HG03095 (cell line): ENCODE data around the gene CIP2A.

Experiments
- ATAC-seq: cut with Tn5 transposase; IDR thresholded peaks from one replicate; pipeline ENCODE4 v1.9.1; 2021; ENCODE audit warnings: moderate library complexity; ENCODE audit not compliant: unreplicated experiment

CIP2A gene

DNA sequence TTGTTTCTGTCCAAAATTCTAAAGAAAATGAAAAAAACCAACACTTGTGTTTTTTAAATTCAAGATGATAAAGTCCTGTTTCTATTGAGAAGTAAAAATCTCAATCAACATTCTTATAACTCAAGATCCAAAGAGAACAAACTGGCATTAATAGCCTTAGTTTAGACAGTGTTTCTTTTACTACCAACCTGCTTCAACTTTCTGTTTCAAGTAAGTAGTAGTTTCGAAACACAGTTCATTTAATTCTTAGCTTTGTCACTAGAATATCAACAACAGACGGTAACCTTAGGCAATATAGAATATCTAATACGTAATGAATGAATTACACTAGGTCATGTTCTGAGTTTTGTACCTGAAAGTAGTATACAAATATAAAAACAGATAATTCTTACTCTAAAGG lies 23.7 kb downstream of the CIP2A start:
- ATAC-seq, result no peak

DNA sequence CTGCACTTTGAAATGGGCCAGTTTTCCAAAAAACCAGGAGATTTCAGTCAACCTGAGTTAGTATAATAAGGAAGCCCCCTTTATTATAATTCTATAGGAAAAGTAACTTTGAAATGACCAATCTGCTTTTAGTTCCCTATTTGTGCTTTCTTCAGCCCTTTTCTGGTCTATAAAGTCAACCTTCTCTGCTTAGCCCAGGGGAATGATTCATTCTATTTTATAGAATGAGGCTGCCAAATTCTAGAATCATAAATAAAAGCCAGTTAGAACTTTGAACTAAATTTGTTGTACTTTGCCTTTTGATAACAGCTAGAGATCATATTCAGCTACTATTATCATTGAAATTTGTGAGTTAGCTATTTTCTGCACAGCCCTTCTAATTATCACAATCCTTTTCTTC lies 24.7 kb downstream of the CIP2A start:
- no peak for ATAC-seq

DNA sequence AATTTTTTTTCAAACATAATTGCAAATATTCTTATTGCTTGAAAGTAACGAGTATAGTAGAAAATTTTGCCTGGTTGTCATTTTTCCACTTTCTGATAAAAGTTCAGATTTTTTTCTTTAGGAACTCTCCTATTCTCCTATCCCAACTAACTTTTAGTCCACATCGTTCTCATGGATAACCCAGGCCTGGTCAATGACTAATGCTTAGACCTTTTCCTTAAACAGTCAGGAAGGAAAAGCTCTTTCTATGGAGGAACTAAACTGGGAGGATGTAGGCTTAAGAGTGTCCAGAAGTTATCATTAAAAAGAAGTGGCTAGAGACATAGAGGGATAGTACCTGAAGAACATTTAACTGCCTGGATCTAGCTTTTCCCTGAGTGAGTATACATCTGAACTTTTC lies 26.7 kb downstream of the CIP2A start:
- ATAC-seq, result no peak

DNA sequence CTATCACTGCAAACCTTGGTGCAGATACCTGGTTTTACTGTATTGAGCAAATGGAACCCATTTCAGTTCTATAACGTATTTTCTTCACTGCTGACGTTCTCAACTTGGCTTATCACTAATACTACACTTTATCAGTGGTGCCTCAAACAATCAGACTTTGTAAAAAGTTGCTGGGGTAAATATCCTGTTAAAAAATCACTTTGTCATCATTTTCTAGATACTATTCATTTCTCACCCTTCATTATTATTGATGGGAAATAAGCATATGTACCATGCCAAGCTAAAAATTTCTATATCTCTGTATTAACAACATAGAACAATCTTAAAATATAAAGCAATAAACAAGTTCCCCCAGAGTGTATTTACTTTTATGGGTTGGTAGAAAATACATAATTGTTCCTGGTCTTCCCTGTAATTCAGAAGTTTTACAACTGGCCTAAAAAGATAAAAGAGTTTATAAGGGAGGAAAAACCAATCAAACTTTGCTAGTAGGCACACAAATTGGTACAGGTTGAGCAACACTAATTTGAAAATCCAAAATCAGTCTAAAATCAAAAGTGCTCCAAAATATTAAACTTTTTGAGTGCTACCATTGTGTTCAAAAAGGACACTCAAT lies 33.2 kb downstream of the CIP2A start:
- ATAC-seq, result no peak

DNA sequence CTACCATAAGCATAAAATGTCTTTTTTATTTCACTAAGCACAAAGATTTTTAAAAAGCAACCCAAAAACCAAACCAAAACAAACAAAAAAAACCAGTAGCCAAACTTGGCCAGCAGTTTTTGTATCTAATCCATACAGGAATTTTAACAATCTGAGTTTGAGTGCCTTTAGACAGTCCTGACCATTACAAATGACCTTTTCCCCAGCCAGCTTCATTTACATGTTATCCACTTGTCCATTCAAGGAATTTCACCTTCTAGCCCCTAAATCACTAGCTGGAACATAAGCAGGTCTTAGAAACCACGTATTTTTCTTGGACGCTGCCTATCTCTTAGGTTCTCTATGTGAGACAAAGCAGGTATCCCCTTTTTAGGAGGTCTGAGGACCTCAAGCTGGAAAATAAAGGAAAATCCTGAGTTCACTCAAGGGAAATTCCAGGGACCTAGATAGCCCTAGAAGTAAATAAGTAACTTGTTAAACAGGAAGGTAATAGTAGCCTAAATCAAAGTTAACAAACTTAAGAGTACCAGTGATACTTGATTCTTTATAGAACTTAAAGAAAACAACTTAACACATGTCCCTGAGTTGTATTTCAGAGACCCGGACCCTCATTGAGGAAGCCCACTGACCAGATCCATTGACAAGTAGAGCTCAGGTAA lies 34.2 kb downstream of the CIP2A start:
- ATAC-seq, result no peak

DNA sequence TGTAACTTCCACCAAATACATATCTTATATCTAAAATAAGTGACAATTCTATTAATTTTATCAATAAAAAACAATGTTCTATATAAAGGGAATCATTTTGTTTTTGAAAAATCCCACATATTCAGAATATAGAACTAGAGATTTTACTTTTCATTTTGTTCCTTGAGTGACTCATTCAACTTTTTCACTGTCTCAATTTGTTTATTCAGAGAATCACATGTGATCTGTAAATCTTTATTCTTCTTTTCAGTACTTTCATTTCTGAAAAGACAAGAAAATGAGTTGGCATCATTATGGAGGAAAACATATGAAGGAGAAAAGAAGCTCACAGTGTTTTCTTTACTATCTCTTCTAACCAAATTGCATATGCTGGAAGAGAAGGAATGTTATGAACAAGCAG lies 35.0 kb downstream of the CIP2A start:
- no peak for ATAC-seq

DNA sequence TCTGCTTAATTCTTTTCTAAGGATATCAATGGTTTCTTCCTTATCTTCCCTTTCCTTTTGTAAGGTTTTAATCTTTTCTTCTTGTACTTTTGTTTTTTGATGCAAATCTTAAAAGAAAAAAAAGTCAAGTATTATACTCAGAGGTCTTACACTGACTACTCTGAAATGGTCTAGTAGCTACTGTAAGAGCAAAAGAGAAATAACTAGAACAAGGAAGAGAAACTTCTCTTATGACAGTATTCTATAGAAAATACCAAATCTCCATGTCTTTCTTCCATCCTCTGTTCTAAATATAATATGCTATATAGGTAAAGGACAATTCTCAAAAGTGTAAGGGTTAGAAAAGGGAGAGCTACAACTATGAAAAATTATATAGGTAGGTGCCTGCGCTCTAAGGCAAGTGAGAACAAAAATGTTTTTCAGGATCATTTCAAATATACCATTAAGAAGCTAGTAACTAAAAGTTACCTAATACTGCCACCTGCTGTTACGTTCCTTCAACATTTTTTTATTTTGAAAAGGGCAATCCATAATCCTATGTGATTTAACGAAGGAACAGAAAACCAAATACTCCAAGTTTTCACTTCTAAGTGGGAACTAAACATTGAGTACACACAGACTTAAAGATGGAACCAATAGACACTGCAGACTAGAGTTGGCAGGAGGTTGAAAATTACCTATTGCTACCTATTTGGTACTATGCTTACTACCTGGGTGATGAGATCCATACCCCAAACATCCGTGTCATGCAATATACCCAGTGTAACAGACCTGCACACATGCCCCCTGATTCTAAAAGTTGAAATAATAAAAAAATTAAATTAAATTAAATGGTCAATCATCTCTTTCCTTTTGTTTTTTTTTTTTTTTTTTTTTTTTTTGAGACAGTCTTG lies 36.7 kb downstream of the CIP2A start:
- ATAC-seq, result no peak

DNA sequence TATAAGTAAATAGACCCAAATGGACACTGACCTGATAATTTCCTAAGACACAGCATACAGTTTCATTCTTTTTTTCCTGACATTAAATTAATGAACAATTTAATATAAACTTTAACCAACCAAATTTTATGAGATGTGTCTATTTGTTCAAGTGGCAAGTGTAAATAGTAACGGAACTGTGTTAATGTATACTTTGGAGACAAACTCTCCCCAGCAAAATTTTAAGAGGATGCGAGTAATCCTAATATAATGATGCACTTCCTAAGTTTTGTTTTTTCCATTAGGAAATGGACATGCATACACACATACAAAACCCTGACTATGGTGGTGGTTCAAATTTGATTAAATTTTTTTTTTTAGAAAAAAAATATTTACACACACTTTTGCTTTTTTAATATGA lies 40.4 kb downstream of the CIP2A start:
- no peak for ATAC-seq

DNA sequence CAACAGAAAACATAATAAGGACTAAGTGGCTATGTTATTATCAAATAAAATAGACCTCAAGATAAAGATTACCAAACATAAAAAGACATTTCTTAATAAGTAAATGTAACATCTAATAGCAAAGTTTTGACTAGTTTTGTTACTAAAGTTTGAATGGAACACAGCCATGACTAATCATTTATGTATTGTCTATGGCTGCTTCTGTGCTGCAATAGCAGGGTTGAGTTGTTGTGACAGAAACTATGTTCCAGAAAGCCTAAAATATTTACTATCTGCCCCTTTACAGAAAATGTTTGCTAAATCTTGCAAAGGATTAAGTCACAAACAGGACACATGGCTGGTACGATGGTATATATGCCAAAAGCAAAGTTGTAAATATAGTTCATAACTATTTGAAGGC lies 40.9 kb downstream of the CIP2A start:
- ATAC-seq, result no peak

DNA sequence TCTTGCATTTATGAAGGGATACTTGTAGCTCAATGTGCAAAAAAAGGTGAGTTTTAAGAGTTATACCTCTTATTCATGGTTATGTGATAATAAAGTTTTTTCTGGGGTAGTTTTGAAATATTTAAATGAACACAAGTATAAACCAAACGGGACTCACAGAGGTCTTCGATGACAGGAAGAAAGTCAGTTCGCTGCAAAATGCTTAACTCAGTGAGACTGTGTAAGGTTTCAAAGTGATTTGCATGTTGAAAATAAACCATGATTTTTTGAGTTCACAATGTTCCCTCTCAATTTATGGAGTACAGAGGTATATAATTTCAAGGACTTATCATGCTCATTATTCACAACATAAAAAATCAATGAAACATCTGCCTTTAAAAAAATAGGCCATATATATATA lies 42.5 kb downstream of the CIP2A start:
- no peak for ATAC-seq

DNA sequence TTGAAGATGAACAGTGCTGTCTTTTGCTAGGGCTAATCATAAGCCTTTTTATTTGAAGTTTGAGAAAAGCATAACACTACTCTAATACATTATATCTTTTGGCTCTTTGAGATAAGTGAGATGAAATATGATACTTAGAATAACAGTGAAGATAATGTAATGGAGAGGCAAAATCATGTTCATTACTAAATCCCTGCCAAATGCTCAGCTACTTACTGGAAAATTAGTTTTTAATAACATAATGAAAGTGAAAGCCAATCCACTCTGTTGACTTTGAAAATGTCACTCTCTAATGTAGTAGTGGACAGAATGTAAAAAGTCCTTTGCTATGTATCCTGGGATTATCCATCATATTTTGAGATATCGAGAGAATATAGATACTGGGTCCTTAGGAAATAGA lies 43.0 kb downstream of the CIP2A start:
- no peak for ATAC-seq

DNA sequence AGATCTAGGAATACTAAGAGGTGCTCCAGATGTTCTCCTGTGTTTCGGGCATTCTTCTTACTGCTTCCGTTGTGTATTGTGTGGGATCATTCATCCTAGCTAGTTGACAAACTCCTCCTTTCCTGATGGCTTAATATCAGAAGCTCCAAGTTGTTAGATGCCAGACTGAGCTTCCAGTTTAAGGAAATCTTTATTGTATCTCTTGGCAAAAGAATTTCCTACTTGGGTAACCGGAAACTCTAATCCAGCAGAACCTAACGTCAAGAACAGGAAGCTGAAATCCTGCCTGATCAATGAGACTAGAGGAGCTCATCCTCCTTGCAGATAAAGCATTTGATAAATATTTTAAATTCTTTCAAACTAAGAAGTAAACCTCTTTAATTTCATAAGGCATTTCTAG lies 51.2 kb downstream of the CIP2A start:
- ATAC-seq, result no peak

DNA sequence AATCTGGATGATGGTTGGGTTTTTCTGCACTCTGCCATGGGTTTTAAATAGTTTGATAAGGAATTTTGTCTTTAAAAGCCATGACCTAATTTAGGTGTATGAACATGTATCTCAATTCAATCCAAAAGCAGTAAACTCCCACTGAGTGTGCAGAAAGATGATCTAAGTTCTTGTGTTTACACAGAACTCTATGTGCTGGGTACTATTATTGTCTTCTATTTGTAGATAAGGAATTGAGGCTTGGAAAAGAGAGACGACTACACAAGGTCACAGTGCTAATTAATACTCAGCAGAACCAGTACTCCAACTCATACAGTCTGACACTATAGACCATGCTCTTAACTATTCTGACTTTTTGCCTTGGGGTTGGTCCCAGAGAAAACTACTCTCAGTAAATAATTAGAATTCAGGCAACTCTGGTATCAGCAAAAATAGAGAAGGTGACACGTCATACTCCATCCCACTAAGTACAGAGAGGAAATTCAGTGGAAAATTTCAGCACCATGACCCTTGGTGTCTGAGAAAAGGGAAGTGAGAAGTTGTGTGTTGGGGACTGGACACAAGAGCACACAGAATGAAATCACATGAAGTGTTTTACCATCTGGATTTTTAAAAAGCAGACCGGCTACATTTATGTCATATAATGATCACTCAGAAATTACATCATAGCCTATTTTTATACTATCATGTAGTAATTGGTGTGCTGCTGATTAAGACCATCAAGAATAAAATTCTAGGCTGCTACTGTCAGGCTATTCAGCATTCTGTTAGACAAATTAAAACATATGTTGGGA lies 60.6 kb downstream of the CIP2A start:
- peak; percentile 94 for ATAC-seq

DNA sequence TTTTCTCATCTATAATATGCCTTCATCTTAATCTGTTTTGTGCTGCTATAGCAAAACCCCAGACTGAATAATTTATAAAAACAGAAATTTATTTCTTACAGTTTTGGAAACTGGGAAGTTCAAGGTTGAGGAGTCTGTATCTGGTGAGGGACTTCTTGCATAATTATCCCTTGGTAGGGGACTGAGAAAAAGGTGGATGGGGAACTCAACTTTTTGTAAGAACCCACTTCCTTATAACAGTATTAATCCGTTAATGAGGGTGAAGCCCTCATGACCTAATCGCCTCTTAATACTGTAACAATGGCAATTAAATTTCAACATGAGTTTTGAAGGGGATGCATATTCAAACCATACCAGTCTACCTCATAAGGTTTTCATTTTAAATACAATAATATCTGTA lies 61.4 kb downstream of the CIP2A start:
- no peak for ATAC-seq

DNA sequence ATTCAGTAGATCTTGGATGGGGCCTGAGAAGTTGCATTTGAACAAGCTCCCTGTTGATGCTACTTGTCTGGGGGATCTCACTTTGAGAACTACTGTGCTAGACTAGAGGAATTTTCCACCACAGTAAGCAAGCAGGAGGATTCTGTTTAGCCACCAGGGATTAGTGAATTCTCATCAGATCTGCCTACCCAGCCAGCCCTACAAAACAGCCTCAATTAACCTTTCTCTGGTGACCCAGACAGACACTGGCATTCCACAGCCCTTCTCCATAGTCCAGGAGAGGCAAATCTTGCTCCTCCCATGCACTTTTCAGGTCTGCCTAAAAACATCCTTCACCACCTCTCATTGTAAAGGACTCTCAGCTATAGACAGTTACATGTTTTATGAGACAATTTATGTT lies 62.1 kb downstream of the CIP2A start:
- no peak for ATAC-seq

DNA sequence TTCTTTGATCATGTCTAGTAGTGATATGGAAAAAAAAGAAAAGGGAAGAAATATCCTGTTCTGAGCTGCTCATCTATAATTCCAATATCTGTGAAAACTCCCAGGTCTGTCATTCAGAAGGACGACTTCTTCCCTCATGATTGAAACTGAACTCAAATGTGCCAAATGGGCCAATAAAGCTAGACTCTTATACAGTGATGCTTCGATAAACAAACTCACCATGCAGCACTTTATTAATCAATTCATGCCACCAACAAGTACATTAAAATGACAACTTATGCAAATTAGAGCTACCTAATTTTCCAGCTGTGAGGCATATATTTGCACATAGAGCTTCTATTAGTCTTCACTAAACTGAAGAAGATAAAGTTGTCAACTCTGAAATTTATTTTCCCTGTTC lies 63.3 kb downstream of the CIP2A start:
- ATAC-seq, result no peak

DNA sequence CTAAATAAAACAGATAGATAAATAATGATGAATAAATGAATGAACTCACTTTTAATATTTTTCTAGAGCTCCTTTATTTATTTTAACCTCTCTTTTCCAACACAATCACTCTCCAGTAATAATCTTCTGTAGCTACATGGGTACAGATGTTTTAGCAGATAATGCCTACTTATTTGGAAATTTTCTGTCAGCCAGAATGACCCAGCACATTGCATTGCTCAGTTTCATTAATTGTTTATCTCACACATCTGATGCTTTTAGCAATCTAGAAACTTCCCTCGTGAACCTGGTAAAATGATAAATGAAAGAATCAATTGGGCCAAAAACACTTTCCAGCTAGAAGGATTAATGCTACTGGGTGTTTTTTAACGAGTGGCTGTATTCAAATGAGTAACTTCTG lies 64.0 kb downstream of the CIP2A start:
- ATAC-seq, result no peak

DNA sequence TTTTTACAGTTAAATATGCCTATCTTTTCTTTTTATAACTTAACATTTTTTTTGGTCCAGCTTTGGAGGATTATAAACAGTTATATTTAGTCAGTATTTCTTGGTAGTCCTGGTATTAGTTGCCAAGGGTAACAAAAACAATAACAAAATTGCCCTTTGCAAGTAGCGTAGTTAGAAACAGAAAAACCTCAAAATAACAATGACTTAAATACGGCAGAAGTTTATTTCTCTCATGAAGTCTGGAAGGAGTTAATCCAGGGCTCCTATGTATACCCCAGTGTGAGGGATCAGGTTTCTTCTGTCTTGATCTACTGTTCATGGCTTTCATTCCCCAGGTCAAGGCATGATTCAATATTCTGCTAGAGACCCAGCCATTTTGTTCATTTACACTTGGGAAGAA lies 64.7 kb downstream of the CIP2A start:
- ATAC-seq, result no peak

DNA sequence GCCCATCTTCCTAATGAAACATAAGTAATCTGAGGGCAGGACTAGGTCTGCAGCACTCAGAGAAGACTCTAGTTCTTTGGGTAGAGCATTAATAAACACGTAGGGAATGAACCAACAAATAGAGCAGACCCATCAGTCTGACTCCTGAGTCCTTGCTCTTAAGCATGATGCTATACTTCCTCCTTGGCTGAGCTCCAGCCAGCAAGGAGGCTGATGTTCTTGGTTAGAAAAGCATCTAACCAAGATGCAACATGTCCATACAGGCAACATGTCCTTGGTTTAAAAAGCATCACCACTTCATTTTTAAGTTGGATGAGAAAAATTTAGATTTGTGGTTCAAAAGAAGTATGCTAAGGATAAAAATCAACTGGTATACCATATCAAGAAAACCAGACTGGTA lies 70.3 kb downstream of the CIP2A start:
- ATAC-seq, result no peak

DNA sequence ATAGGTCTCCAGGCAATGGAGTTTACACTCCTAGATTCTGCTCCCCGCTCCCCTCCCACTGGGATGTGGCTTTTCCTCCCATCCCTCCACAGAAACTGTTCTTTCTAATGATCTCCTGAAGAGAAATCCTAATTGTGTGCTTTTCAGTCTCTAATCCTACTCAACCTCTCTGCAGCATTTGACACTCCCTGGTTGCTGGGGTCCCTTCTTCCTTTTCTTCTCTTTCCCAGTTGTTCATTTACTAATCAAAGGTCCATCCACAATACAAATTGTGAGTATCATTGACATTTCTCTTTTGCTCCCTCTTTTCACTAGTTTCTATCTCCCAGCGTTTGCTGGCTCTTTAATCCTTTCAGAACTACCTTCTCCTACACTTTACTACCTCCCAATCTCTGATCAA lies 72.4 kb downstream of the CIP2A start:
- no peak for ATAC-seq

DNA sequence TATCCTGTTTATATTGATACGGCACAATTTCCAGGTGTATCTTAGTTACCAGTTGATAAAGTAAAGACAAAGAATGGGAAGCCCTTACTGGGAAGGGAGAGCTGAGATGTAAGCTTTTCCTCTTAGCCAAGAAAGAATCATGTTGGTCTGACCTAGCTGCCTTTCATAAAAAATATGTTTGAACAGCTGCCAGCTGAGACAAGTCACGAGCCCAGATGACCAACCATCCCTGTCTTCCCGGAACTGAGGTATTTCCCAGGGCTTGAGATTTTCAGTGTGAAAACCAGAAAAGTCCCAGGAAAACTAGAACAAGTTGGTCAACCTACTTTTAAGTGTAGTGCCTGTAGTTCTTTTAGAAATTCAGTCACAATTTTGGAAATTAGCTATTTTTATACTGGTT lies 75.3 kb downstream of the CIP2A start:
- no peak for ATAC-seq
